Stomach (tissue), 9 donors: ENCODE data around the gene GOLT1A. TPM values are rescaled to one million over a fixed set of nuclear protein-coding genes. Genes with fewer than 3 reads are reported as not detected.

ENCODE experiments used
- DNase-seq, 2 donors: peaks; one replicate each; pipeline versions ENCODE4 v3.0.0 to v3.0.0-alpha.2; 2013 to 2019
- H3K27ac ChIP-seq, 5 donors: fragments of 200-600 bp in 4 of 5; sonication (generic) in 4 of 5; one replicate each; pipeline ENCODE4 v1.5.1; 2013 to 2019; ENCODE audit warnings: mild to moderate bottlenecking in 1 of 5, moderate library complexity in 1 of 5
- H3K27me3 ChIP-seq, 3 donors: fragments of 200-600 bp; sonication (generic); one replicate each; pipeline ENCODE4 v1.5.1; 2017 to 2019; ENCODE audit warnings: mixed run types in 1 of 3
- H3K36me3 ChIP-seq, 4 donors: fragments of 200-600 bp; sonication (generic); 1 replicate in 3 of 4; 2 replicates in 1 of 4; pipeline ENCODE4 v1.5.1; 2016 to 2019
- H3K4me1 ChIP-seq, 4 donors: fragments of 200-600 bp; sonication (generic); one replicate each; pipeline ENCODE4 v1.5.1; 2016 to 2019
- H3K4me3 ChIP-seq, 4 donors: fragments of 200-600 bp; sonication (generic) in 3 of 4; one replicate each; pipeline ENCODE4 v1.5.1; 2016 to 2019; ENCODE audit warnings: mild to moderate bottlenecking in 1 of 4
- H3K9me3 ChIP-seq, 4 donors: fragments of 200-600 bp; sonication (generic); one replicate each; pipeline ENCODE4 v1.5.1; 2016 to 2019
- CTCF ChIP-seq, 7 experiments: fragments of 450-650 bp in 4 of 7; fragments of 200-600 bp in 3 of 7; sonication (generic) in 3 of 7; IDR thresholded peaks; one replicate each; pipeline ENCODE4 v1.5.1; 2016 to 2019; ENCODE audit warnings: antibody characterized with exemption in 7 of 7, control low read depth in 2 of 7, mild to moderate bottlenecking in 1 of 7
- EP300 ChIP-seq: sonication (generic); formaldehyde crosslinking; IDR thresholded peaks from one replicate; pipeline ENCODE4 v1.6.1; 2017; ENCODE audit warnings: antibody characterized with exemption
- POLR2A ChIP-seq, 4 donors: fragments of 450-650 bp; IDR thresholded peaks; one replicate each; pipeline ENCODE4 v1.6.1; 2016; ENCODE audit warnings: antibody characterized with exemption in 4 of 4, control low read depth in 2 of 4, mild to moderate bottlenecking in 1 of 4, moderate library complexity in 1 of 4
- POLR2AphosphoS5 ChIP-seq, 3 donors: sonication (generic); formaldehyde crosslinking; IDR thresholded peaks; one replicate each; pipeline ENCODE4 v1.6.1; 2016; ENCODE audit warnings: antibody characterized with exemption in 3 of 3
- WGBS, 5 donors: extraction: QIAGEN DNeasy Blood & Tissue Kit in 3 of 5; methylation state at CpG; one replicate each; pipeline versions ENCODE4 v1.1.5 to v1.1.7; 2013 to 2018; 5-methylcytosine and 5-hydroxymethylcytosine counted together
- intact Hi-C: fragments of 100-400 bp; cut with DNase I; formaldehyde crosslinking; loops from one replicate; pipeline ENCODE4 v1.15.1; 2023; ENCODE audit warnings: low total_unique reads
- polyA plus RNA-seq, 3 donors: library from polyadenylated mRNA; stranded (reverse); fragments of 200-250 nt; gene quantifications; one replicate each; pipeline ENCODE4 v1.2.3, GENCODE V29; 2013
- total RNA-seq, 5 donors: library from RNA; depleted of rRNA; stranded (reverse); fragments of >200 nt; gene quantifications; one replicate each; pipeline versions ENCODE4 v1.1.0 to v1.2.3, GENCODE V29; 2014 to 2016
- donor health status: healthy with polysubstance abuse.
- donor health status: Bipolar disorder and iron deficiency.
- donor health status: healthy.

Gene GOLT1A
- total and polyA plus RNA-seq, 8 donors: 1.8 to 16.6 (median 6.9) TPM; not detected in 2

- intact Hi-C loops: no loop called here
- Histone ChIP-seq H3K27ac (no peak overlapping the region), H3K4me1 (no peaks in the 10 kb centered on the region), H3K27me3 (peaks cover 0 to 15% (median 0%) of the 10 kb centered on the region in 3 donors), H3K9me3 (peaks cover 0 to 23% (median 8%) of the 10 kb centered on the region in 4 donors), H3K4me3 (no peak overlapping the region), H3K36me3 (no peaks in the 10 kb centered on the region)
- WGBS, 5 donors: 37 to 62% (median 44%) methylated on average over 3 of the region's 3 CpGs
- DNase-seq: no peak
- TF ChIP-seq CTCF (IDR thresholded peaks at IDR 0.05): no peak
- TF ChIP-seq EP300: no peak
Observed at GRCh38 chr1:204170494-204171155, 43.2 kb downstream of the GOLT1A start.

DNA sequence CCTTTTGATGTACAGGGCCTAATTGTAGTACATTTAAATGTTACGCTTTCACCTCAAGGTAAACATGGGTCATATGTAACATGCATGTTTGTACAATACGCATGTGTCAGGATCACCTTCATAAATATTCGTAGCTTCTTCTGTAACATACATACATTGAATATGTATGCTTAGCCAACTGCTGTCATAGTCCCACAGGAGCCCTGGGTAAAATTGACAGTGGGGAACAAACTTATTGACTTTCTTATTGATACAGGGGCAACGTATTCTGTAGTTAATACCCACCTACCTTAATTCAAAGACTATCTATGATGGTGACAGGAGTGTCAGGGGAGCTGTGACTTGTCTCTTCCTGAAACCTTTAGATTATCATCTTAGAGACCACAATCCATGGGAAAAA lies 43.9 kb downstream of the GOLT1A start:
- 80 to 95% (median 93%) methylated on average over 4 of the region's 4 CpGs for WGBS, 5 donors
- Histone ChIP-seq H3K4me3 (no peak overlapping the region), H3K9me3 (peaks cover 0 to 23% (median 8%) of the 10 kb centered on the region in 4 donors), H3K36me3 (no peaks in the 10 kb centered on the region), H3K27ac (no peak overlapping the region), H3K27me3 (peaks cover 0 to 15% (median 0%) of the 10 kb centered on the region in 3 donors), H3K4me1 (no peaks in the 10 kb centered on the region)
- DNase-seq: no peak
- intact Hi-C loops: no loop called here
- TF ChIP-seq POLR2AphosphoS5 (IDR thresholded peaks at IDR 0.05) (no peak), CTCF (IDR thresholded peaks at IDR 0.05) (no peak), POLR2A (IDR thresholded peaks at IDR 0.05) (no peak), EP300 (no peak)

DNA sequence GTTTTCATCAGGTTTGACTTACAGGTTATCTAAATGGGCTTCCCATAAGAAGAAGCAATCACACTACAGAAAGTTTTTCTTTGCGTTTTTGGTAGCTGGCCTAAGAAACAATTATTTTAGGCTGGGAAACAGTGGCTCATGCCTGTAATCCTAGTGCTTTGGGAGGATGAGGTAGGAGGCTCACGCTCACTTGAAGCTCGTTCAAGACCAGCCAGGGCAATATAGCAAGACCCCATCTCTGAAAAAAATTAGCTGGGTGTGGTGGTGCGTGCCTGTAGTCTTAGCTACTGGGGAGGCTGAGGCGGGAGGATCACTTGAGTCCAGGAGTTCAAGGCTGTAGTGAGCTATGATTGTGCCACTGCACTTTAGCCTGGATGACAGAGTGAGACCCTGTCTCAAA lies 46.1 kb downstream of the GOLT1A start:
- peaks cover 0 to 2% (median under 1%) of the 10 kb centered on the region in 4 donors for H3K4me1 ChIP-seq
- DNase-seq: no peak
- H3K9me3 ChIP-seq: peaks cover 0 to 23% (median 8%) of the 10 kb centered on the region in 4 donors
- no peak for TF ChIP-seq EP300
- no peak for TF ChIP-seq POLR2A (IDR thresholded peaks at IDR 0.05)
- no peak for TF ChIP-seq POLR2AphosphoS5 (IDR thresholded peaks at IDR 0.05)
- TF ChIP-seq CTCF (IDR thresholded peaks at IDR 0.05): no peak
- H3K27me3 ChIP-seq: peaks cover 0 to 10% (median 0%) of the 10 kb centered on the region in 3 donors
- no peaks in the 10 kb centered on the region for H3K36me3 ChIP-seq
- intact Hi-C loops: no loop called here
- WGBS, 5 donors: 73 to 94% (median 91%) methylated on average over 5 of the region's 5 CpGs
- no peak overlapping the region for H3K27ac ChIP-seq
- no peak overlapping the region for H3K4me3 ChIP-seq

GRCh38 chr1:204166219-204166618 lies 47.6 kb downstream of the GOLT1A start, which contains the start of gene REN:
Gene REN, minus strand, starts transcription at chr1:204166337. Its CDS starts 44 bp downstream, at chr1:204166293.
- TF ChIP-seq EP300 (no peak), CTCF (IDR thresholded peaks at IDR 0.05) (no peak), POLR2AphosphoS5 (IDR thresholded peaks at IDR 0.05) (no peak), POLR2A (IDR thresholded peaks at IDR 0.05) (no peak)
- peaks cover 0 to 23% (median 8%) of the 10 kb centered on the region in 4 donors for H3K9me3 ChIP-seq
- 66 to 84% (median 75%) methylated on average over 4 to 5 of the region's 5 CpGs for WGBS, 5 donors
- H3K4me3 ChIP-seq: no peak within 1 kb of the TSS
- peaks cover 0 to 17% (median 0%) of the 10 kb centered on the region in 3 donors for H3K27me3 ChIP-seq
- H3K27ac ChIP-seq: no peak within 1 kb of the TSS
- DNase-seq: no peak
- H3K36me3 ChIP-seq: no peaks in the 10 kb centered on the region
- intact Hi-C loops: no loop called here
- H3K4me1 ChIP-seq: peaks cover 6 to 9% (median 7%) of the 10 kb centered on the region in 4 donors
